ENCODE results near the gene TMEM181.

TMEM181 gene

GRCh38 chr6:158586652-158587051, 26.8 kb downstream of the TMEM181 start:
- TF ChIP-seq, protein P1, sequence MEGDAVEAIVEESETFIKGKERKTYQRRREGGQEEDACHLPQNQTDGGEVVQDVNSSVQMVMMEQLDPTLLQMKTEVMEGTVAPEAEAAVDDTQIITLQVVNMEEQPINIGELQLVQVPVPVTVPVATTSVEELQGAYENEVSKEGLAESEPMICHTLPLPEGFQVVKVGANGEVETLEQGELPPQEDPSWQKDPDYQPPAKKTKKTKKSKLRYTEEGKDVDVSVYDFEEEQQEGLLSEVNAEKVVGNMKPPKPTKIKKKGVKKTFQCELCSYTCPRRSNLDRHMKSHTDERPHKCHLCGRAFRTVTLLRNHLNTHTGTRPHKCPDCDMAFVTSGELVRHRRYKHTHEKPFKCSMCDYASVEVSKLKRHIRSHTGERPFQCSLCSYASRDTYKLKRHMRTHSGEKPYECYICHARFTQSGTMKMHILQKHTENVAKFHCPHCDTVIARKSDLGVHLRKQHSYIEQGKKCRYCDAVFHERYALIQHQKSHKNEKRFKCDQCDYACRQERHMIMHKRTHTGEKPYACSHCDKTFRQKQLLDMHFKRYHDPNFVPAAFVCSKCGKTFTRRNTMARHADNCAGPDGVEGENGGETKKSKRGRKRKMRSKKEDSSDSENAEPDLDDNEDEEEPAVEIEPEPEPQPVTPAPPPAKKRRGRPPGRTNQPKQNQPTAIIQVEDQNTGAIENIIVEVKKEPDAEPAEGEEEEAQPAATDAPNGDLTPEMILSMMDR (conservative IDR thresholded peaks at IDR 0.05; ENCODE audit: low read depth, low read length), result no peak
- no peak overlapping the region for H3K4me2 ChIP-seq
- H3K4me3 ChIP-seq (IDR thresholded peaks at IDR 0.05; ENCODE audit: insufficient read depth, low read depth, low read length), result no peak overlapping the region
- H2AFZ ChIP-seq (ENCODE audit: low read depth), result no peak overlapping the region
- H4K20me1 ChIP-seq (ENCODE audit: insufficient read depth), result no peaks in the 10 kb centered on the region
- H3K36me3 ChIP-seq (ENCODE audit: insufficient read depth), result no peaks in the 10 kb centered on the region
- H3K79me2 ChIP-seq (ENCODE audit: insufficient read depth, low read depth), result no peaks in the 10 kb centered on the region
- H3K27ac ChIP-seq, result no peak overlapping the region
- H3K9ac ChIP-seq, result no peak overlapping the region
- H3K4me1 ChIP-seq (ENCODE audit: low read depth, poor library complexity, severe bottlenecking), result no peaks in the 10 kb centered on the region
- H3K27me3 ChIP-seq (ENCODE audit: insufficient read depth, low read depth), result no peaks in the 10 kb centered on the region

- TF ChIP-seq, protein P1 (conservative IDR thresholded peaks at IDR 0.05; ENCODE audit: low read depth, low read length), result no peak
- Histone ChIP-seq H3K79me2 (ENCODE audit: insufficient read depth, low read depth) (no peaks in the 10 kb centered on the region), H4K20me1 (ENCODE audit: insufficient read depth) (no peaks in the 10 kb centered on the region), H2AFZ (ENCODE audit: low read depth) (no peak overlapping the region), H3K4me1 (ENCODE audit: low read depth, poor library complexity, severe bottlenecking) (no peaks in the 10 kb centered on the region), H3K4me3 (IDR thresholded peaks at IDR 0.05; ENCODE audit: insufficient read depth, low read depth, low read length) (no peak overlapping the region), H3K4me2 (no peak overlapping the region), H3K36me3 (ENCODE audit: insufficient read depth) (no peaks in the 10 kb centered on the region), H3K27ac (no peak overlapping the region), H3K9ac (no peak overlapping the region), H3K27me3 (ENCODE audit: insufficient read depth, low read depth) (no peaks in the 10 kb centered on the region)
Observed at GRCh38 chr6:158589366-158589765, 29.5 kb downstream of the TMEM181 start.

GRCh38 chr6:158591134-158591809, 31.4 kb downstream of the TMEM181 start:
- no peak overlapping the region for H3K4me3 ChIP-seq (IDR thresholded peaks at IDR 0.05; ENCODE audit: insufficient read depth, low read depth, low read length)
- H3K4me2 ChIP-seq, result no peak overlapping the region
- no peak overlapping the region for H3K27ac ChIP-seq
- no peaks in the 10 kb centered on the region for H3K27me3 ChIP-seq (ENCODE audit: insufficient read depth, low read depth)
- H3K9ac ChIP-seq, result no peak overlapping the region
- no peaks in the 10 kb centered on the region for H3K4me1 ChIP-seq (ENCODE audit: low read depth, poor library complexity, severe bottlenecking)
- H2AFZ ChIP-seq (ENCODE audit: low read depth), result no peak overlapping the region
- TF ChIP-seq, protein P1 (conservative IDR thresholded peaks at IDR 0.05; ENCODE audit: low read depth, low read length), result no peak
- H3K36me3 ChIP-seq (ENCODE audit: insufficient read depth), result no peaks in the 10 kb centered on the region
- no peaks in the 10 kb centered on the region for H4K20me1 ChIP-seq (ENCODE audit: insufficient read depth)
- no peaks in the 10 kb centered on the region for H3K79me2 ChIP-seq (ENCODE audit: insufficient read depth, low read depth)

DNA sequence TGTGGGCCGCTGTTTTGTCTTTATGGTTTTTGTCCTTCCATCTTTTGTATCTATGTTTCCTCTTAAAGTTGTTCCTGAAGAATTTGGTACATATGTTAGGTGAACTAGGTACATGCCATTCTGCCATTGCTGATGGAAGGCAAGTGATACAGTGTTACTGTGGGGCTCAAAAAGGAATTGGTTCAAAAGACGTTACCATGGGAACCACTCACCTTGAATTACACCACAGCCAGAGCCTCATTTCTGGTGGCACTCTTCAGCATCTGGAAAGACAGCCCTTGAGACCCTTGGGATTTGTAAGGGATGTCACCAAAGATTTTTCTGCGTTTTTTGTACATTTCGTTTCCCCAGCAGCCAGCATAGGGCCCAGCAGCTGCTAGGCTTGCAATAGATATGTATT, 31.9 kb downstream of the TMEM181 start:
- H2AFZ ChIP-seq (ENCODE audit: low read depth), result no peak overlapping the region
- H3K79me2 ChIP-seq (ENCODE audit: insufficient read depth, low read depth), result no peaks in the 10 kb centered on the region
- H3K27ac ChIP-seq, result no peak overlapping the region
- no peaks in the 10 kb centered on the region for H4K20me1 ChIP-seq (ENCODE audit: insufficient read depth)
- TF ChIP-seq, protein P1 (conservative IDR thresholded peaks at IDR 0.05; ENCODE audit: low read depth, low read length), result no peak
- H3K4me2 ChIP-seq, result no peak overlapping the region
- no peak overlapping the region for H3K9ac ChIP-seq
- no peak overlapping the region for H3K4me3 ChIP-seq (IDR thresholded peaks at IDR 0.05; ENCODE audit: insufficient read depth, low read depth, low read length)
- no peaks in the 10 kb centered on the region for H3K4me1 ChIP-seq (ENCODE audit: low read depth, poor library complexity, severe bottlenecking)
- H3K27me3 ChIP-seq (ENCODE audit: insufficient read depth, low read depth), result no peaks in the 10 kb centered on the region
- H3K36me3 ChIP-seq (ENCODE audit: insufficient read depth), result no peaks in the 10 kb centered on the region
